ENCODE data around the gene SLC25A21.

Gene SLC25A21

DNA sequence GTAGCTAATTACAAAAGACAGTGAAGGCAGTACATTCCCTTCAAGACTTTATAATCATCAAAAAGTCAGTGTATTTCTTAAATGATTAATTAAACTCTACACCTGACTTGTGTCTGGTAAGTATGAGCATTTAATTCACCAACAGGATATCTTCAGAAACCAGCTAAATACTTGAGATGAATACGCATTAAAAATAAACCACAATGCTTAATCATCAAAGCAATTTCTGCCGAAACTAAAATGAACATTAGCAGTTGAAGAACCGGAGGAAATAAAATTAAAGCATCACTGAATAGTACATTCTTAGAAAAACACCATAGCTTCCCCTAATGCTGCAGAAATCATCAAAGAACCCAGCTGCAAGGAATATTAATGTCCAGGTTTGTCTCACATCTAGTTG, 32.7 kb downstream of the SLC25A21 start:
- no peak overlapping the region for H3K4me3 ChIP-seq (ENCODE audit: insufficient read depth, low read length, poor library complexity, severe bottlenecking)
- no peak overlapping the region for H3K27ac ChIP-seq (ENCODE audit: low read depth, low read length)
- no peaks in the 10 kb centered on the region for H4K20me1 ChIP-seq (ENCODE audit: low read depth, low read length)
- no peak overlapping the region for H3K9ac ChIP-seq (ENCODE audit: low read length)
- H3K9me3 ChIP-seq (ENCODE audit: insufficient read depth, low read length), result no peaks in the 10 kb centered on the region
- TF ChIP-seq, protein P1, sequence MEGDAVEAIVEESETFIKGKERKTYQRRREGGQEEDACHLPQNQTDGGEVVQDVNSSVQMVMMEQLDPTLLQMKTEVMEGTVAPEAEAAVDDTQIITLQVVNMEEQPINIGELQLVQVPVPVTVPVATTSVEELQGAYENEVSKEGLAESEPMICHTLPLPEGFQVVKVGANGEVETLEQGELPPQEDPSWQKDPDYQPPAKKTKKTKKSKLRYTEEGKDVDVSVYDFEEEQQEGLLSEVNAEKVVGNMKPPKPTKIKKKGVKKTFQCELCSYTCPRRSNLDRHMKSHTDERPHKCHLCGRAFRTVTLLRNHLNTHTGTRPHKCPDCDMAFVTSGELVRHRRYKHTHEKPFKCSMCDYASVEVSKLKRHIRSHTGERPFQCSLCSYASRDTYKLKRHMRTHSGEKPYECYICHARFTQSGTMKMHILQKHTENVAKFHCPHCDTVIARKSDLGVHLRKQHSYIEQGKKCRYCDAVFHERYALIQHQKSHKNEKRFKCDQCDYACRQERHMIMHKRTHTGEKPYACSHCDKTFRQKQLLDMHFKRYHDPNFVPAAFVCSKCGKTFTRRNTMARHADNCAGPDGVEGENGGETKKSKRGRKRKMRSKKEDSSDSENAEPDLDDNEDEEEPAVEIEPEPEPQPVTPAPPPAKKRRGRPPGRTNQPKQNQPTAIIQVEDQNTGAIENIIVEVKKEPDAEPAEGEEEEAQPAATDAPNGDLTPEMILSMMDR (IDR thresholded peaks at IDR 0.05; ENCODE audit: insufficient read depth, low read length, poor library complexity, severe bottlenecking), result no peak
- no peak for TF ChIP-seq EZH2phosphoT487 (conservative IDR thresholded peaks at IDR 0.05; ENCODE audit: low read length)
- no peaks in the 10 kb centered on the region for H3K36me3 ChIP-seq (ENCODE audit: low read length)
- H2AFZ ChIP-seq (ENCODE audit: low read depth, low read length, severe bottlenecking), result no peak overlapping the region
- H3K27me3 ChIP-seq (ENCODE audit: low read length), result no peaks in the 10 kb centered on the region
- H3K79me2 ChIP-seq (ENCODE audit: insufficient read depth, low read length), result no peaks in the 10 kb centered on the region
- no peaks in the 10 kb centered on the region for H3F3A ChIP-seq (ENCODE audit: insufficient read depth)
- H3K4me2 ChIP-seq (ENCODE audit: low read depth, low read length, poor library complexity, severe bottlenecking), result no peak overlapping the region
- no peaks in the 10 kb centered on the region for H3K9me2 ChIP-seq (replicated peaks; ENCODE audit: insufficient read depth, low read length)

DNA sequence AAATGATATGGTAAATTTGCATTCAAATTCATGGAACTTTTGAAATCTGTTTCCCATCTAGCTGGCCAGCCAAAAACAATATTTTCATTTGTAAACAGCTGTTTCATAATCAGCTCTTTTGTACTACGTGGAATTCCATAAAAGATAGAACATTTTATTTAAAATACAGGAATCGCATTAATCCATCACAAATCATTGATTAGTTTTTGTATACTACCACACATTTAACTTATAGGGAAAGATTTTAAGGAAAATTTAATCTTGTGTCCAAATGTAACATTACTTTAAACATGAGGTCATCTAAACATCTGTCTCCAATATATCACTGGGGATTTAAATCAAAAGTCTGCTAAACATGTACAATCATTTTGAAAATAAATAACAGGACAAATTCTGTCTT, 33.5 kb downstream of the SLC25A21 start:
- no peaks in the 10 kb centered on the region for H3F3A ChIP-seq (ENCODE audit: insufficient read depth)
- no peak overlapping the region for H3K27ac ChIP-seq (ENCODE audit: low read depth, low read length)
- H3K9me3 ChIP-seq (ENCODE audit: insufficient read depth, low read length), result no peaks in the 10 kb centered on the region
- H3K36me3 ChIP-seq (ENCODE audit: low read length), result no peaks in the 10 kb centered on the region
- no peak overlapping the region for H3K4me2 ChIP-seq (ENCODE audit: low read depth, low read length, poor library complexity, severe bottlenecking)
- no peak overlapping the region for H3K9ac ChIP-seq (ENCODE audit: low read length)
- H3K27me3 ChIP-seq (ENCODE audit: low read length), result no peaks in the 10 kb centered on the region
- H4K20me1 ChIP-seq (ENCODE audit: low read depth, low read length), result no peaks in the 10 kb centered on the region
- no peak overlapping the region for H3K4me3 ChIP-seq (ENCODE audit: insufficient read depth, low read length, poor library complexity, severe bottlenecking)
- no peaks in the 10 kb centered on the region for H3K9me2 ChIP-seq (replicated peaks; ENCODE audit: insufficient read depth, low read length)
- H2AFZ ChIP-seq (ENCODE audit: low read depth, low read length, severe bottlenecking), result no peak overlapping the region
- no peaks in the 10 kb centered on the region for H3K79me2 ChIP-seq (ENCODE audit: insufficient read depth, low read length)
- TF ChIP-seq, protein P1 (IDR thresholded peaks at IDR 0.05; ENCODE audit: insufficient read depth, low read length, poor library complexity, severe bottlenecking), result no peak
- TF ChIP-seq EZH2phosphoT487 (conservative IDR thresholded peaks at IDR 0.05; ENCODE audit: low read length), result no peak

DNA sequence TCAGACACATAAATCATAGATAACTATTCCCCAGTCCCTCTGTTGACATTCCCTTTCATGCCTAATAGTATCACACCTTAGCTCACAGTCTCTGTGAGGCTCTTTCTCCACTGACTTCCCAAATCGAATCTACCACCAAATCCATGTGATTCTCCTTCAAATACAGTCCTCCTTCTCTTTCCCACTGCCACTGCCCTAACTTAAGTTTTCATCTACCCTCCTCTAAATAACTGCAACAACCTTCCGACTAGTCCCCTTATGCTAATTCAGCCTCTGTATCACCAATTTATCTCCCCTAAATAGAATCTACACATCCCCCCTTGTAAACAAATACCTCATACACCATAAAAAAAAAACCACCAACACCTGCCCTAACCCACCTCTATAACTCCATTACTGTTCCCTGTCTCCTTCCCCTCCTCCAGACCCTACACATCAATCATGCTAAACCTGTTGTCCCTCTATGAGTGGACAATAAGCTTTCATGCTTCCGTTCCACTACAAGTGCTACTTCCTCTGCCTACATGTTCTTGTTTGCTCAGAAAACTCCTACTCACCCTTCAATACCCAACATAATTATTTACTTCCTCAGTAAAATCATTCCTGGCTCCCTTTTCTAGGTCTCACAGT, 39.0 kb downstream of the SLC25A21 start:
- Histone ChIP-seq H3K9me2 (replicated peaks; ENCODE audit: insufficient read depth, low read length) (no peaks in the 10 kb centered on the region), H3K36me3 (ENCODE audit: low read length) (no peaks in the 10 kb centered on the region), H2AFZ (ENCODE audit: low read depth, low read length, severe bottlenecking) (no peak overlapping the region), H3K27me3 (ENCODE audit: low read length) (no peaks in the 10 kb centered on the region), H3F3A (ENCODE audit: insufficient read depth) (no peaks in the 10 kb centered on the region), H4K20me1 (ENCODE audit: low read depth, low read length) (no peaks in the 10 kb centered on the region), H3K4me2 (ENCODE audit: low read depth, low read length, poor library complexity, severe bottlenecking) (no peak overlapping the region), H3K4me3 (ENCODE audit: insufficient read depth, low read length, poor library complexity, severe bottlenecking) (no peak overlapping the region), H3K27ac (ENCODE audit: low read depth, low read length) (no peak overlapping the region), H3K79me2 (ENCODE audit: insufficient read depth, low read length) (no peaks in the 10 kb centered on the region), H3K9ac (ENCODE audit: low read length) (no peak overlapping the region), H3K9me3 (ENCODE audit: insufficient read depth, low read length) (no peaks in the 10 kb centered on the region)
- no peak for TF ChIP-seq EZH2phosphoT487 (conservative IDR thresholded peaks at IDR 0.05; ENCODE audit: low read length)
- TF ChIP-seq, protein P1 (IDR thresholded peaks at IDR 0.05; ENCODE audit: insufficient read depth, low read length, poor library complexity, severe bottlenecking), result no peak

Measured in SU-DHL-6 (cell line).